ENCODE results near the gene IFNA17. TPM values are rescaled to one million over a fixed set of nuclear protein-coding genes. Genes with fewer than 3 reads are reported as not detected.

IFNA17 gene
- not detected in 2 replicates for total RNA-seq

DNA sequence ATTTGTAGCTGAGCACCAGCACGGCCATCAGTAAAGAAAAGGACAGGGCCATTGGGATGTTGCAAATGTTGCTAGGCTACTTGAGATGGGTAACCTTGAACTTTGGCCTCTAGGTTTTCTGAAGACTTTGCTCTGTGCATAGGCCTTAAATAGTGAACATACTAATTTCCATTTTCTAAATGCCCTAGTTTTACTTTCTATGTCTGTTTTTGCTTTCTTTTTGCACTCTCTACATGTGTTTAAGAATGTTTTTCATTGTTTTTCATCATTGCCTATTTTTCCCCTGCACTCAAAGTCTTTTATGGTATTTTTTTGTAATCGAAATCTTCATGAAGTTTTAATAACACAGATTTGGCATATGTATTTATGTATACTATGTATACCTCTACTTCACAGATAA is at the start of gene IFNA17:
Gene IFNA17 (minus strand): TSS at position 101 of the 400 bp plus-strand sequence. CDS start 49 bp downstream, at position 52.

DNA sequence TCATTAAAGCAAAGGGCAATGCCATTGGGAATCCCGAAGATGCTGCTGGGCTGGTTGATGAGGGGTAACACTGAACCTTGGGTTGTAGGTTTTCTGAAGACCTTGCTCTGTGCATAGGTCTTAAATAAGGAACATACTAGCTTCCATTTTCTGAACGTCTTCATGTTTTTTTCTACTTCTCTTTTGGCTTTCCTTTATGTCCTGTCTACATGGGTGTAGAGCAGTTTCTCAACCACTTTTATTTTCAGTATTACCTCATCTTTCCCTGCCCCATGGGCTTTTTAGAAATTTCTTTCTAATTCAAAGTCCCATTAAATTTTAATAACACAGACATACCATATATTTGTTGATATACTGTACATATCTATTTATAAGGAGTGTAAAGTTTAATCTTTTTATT is 11.9 kb upstream of the IFNA17 start, which contains the start of gene IFNA14:
Gene IFNA14 (minus strand): TSS at position 95 of the 400 bp plus-strand sequence. CDS start 70 bp downstream, at position 25.

DNA sequence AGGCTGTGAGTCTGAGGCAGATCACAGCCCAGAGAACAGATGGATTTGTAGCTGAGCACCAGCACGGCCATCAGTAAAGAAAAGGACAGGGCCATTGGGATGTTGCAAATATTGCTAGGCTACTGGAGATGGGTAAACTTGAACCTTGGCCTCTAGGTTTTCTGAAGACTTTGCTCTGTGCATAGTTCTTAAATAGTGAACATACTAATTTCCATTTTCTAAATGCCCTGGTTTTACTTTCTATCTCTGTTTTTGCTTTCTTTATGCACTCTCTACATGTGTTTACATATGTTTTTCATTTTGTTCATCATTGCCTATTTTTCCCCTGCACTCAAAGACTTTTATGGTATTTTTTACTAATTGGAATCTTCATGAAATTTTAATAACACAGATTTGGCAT is 10.8 kb downstream of the IFNA17 start, which contains the start of gene IFNA16:
Gene IFNA16 (minus strand): TSS at position 101 of the 400 bp plus-strand sequence. CDS start 6 bp downstream, at position 95.

DNA sequence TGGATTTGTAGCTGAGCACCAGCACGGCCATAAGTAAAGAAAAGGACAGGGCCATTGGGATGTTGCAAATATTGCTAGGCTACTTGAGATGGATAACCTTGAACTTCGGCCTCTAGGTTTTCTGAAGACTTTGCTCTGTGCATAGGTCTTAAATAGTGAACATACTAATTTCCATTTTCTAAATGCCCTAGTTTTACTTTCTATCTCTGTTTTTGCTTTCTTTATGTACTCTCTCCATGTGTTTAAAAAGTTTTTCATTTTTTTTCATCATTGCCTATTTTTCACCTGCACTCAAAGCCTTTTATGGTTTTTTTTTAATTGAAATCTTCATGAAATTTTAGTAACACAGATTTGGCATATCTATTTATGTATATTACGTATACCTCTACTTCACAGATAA is 21.0 kb downstream of the IFNA17 start, which contains the start of gene IFNA10:
Gene IFNA10 (minus strand): TSS at position 101 of the 400 bp plus-strand sequence. CDS start 46 bp downstream, at position 55.

DNA sequence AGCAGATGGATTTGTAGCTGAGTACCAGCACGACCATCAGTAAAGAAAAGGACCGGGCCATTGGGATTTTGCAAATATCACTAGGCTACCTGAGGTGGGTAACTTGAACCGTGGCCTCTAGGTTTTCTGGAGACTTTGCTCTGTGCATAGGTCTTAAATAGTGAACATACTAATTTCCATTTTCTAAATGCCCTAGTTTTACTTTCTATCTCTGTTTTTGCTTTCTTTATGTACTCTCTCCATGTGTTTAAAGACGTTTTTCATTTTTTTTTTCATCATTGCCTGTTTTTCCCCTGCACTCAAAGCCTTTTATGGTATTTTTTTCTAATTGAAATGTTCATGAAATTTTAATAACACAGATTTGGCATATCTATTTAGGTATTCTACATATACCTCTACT is 25.9 kb downstream of the IFNA17 start, which contains the start of gene IFNA7:
Gene IFNA7 (minus strand): TSS at position 101 of the 400 bp plus-strand sequence. CDS start 40 bp downstream, at position 61.

DNA sequence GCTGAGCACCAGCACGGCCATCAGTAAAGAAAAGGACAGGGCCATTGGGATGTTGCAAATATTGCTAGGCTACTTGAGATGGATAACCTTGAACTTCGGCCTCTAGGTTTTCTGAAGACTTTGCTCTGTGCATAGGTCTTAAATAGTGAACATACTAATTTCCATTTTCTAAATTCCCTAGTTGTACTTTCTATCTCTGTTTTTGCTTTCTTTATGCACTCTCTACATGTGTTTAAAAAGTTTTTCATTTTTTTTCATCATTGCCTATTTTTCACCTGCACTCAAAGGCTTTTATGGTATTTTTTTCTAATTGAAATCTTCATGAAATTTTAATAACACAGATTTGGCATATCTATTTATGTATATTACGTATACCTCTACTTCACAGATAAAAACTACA is 40.5 kb downstream of the IFNA17 start, which contains the start of gene IFNA4:
Gene IFNA4 (minus strand): TSS at position 101 of the 400 bp plus-strand sequence. CDS start 56 bp downstream, at position 45.

Other genes with a start within 250 kb of the IFNA17 start
- gene HACD4, start 196.6 kb downstream of the IFNA17 start, total RNA-seq: 6.9 and 7.0 TPM in 2 replicates
- not detected in 2 replicates for gene IFNB1, start 150.3 kb downstream of the IFNA17 start, total RNA-seq
- not detected in 2 replicates for gene IFNW1, start 86.4 kb downstream of the IFNA17 start, total RNA-seq
- gene IFNA21, start 61.6 kb downstream of the IFNA17 start, total RNA-seq: not detected in 2 replicates
- gene IFNA4, start 40.6 kb downstream of the IFNA17 start, total RNA-seq: not detected in 2 replicates
- gene IFNA7, start 26.0 kb downstream of the IFNA17 start, total RNA-seq: not detected in 2 replicates
- not detected in 2 replicates for gene IFNA10, start 21.1 kb downstream of the IFNA17 start, total RNA-seq
- not detected in 2 replicates for gene IFNA16, start 10.9 kb downstream of the IFNA17 start, total RNA-seq
- not detected in 2 replicates for gene IFNA14, start 11.8 kb upstream of the IFNA17 start, total RNA-seq
- gene IFNA5, start 77.1 kb upstream of the IFNA17 start, total RNA-seq: not detected in 2 replicates
- 29.2 and 37.3 TPM in 2 replicates for gene KLHL9, start 107.2 kb upstream of the IFNA17 start, total RNA-seq
- not detected in 2 replicates for gene IFNA6, start 122.7 kb upstream of the IFNA17 start, total RNA-seq
- not detected in 2 replicates for gene IFNA13, start 139.8 kb upstream of the IFNA17 start, total RNA-seq
- not detected in 2 replicates for gene IFNA2, start 157.2 kb upstream of the IFNA17 start, total RNA-seq
- not detected in 2 replicates for gene IFNA8, start 180.9 kb upstream of the IFNA17 start, total RNA-seq
- not detected in 2 replicates for gene IFNA1, start 212.2 kb upstream of the IFNA17 start, total RNA-seq

Measured in smooth muscle cell of bladder (primary cell).